Endothelial cell of umbilical vein (primary cell): ENCODE data around the gene CLDN2. TPM values are rescaled to one million over a fixed set of nuclear protein-coding genes. Genes with fewer than 3 reads are reported as not detected.

Experiments used
- BruUV-seq: library from RNA; stranded (reverse); fragments of 400-500 nt; replicated peaks from 2 replicates; lab custom pipeline; 2021; lab: Mats Ljungman, UMichigan
- CTCF ChIA-PET: fragments of 300-600, 350-600 bp; sonication (Branson Sonifier 250); formaldehyde crosslinking; loops from one replicate; lab custom pipeline; 2021; ENCODE audit warnings: antibody characterized with exemption, inconsistent platforms; lab: Charles Lee
- POLR2A ChIA-PET: fragments of 300-600, 350-600 bp; sonication (Branson Sonifier 250); formaldehyde crosslinking; loops from one replicate; lab custom pipeline; 2021; ENCODE audit warnings: antibody characterized with exemption, inconsistent platforms; lab: Charles Lee
- DNase-seq: peaks from one replicate; pipeline ENCODE4 v3.0.0-alpha.2; 2011; ENCODE audit warnings: low read depth, low spot score
- FAIRE-seq: peaks from 2 replicates; lab custom pipeline; 2011; peaks lifted over from hg19 to GRCh38; lab: Jason Lieb, UNC
- H2AFZ ChIP-seq: 2 replicates; pipeline ENCODE4 v1.6.0; 2012; ENCODE audit warnings: low read depth, low read length, control low read depth, inconsistent platforms
- H3K27ac ChIP-seq: 2 replicates; pipeline ENCODE4 v1.5.1; 2011; ENCODE audit warnings: low read depth, mild to moderate bottlenecking, control low read depth, low read length, moderate library complexity; ENCODE audit not compliant: insufficient read depth
- H3K27me3 ChIP-seq, 2 experiments: 2 replicates each; pipeline versions ENCODE4 v1.6.0 to v1.6.1; 2011; ENCODE audit warnings: low read length in 2 of 2, mixed read lengths in 1 of 2; ENCODE audit not compliant: control insufficient read depth in 2 of 2, insufficient read depth in 2 of 2
- H3K36me3 ChIP-seq, 2 experiments: 2 replicates in 1 of 2; 3 replicates in 1 of 2; pipeline ENCODE4 v1.5.1; 2011; ENCODE audit warnings: low read length in 2 of 2, mild to moderate bottlenecking in 1 of 2, moderate library complexity in 1 of 2; ENCODE audit not compliant: control insufficient read depth in 2 of 2, insufficient read depth in 2 of 2; ENCODE audit errors: extremely low read depth in 1 of 2
- H3K4me1 ChIP-seq: 3 replicates; pipeline ENCODE4 v1.5.1; 2011; ENCODE audit warnings: mild to moderate bottlenecking, low read length; ENCODE audit not compliant: control insufficient read depth, insufficient read depth; ENCODE audit errors: extremely low read depth
- H3K4me2 ChIP-seq: 2 replicates; pipeline ENCODE4 v1.6.1; 2011; ENCODE audit warnings: low read length, control low read depth, mixed read lengths; ENCODE audit not compliant: insufficient read depth
- H3K4me3 ChIP-seq, 3 experiments: fragments of 200-600 bp in 1 of 3; sonication (generic), shearing (Covaris generic) in 1 of 3; replicated peaks in 1 of 3; 2 replicates each; pipeline ENCODE4 v1.5.1; 2011 to 2016; ENCODE audit warnings: control low read depth in 3 of 3, low read length in 3 of 3, mild to moderate bottlenecking in 2 of 3, inconsistent platforms in 1 of 3, low read depth in 1 of 3, moderate library complexity in 1 of 3; ENCODE audit not compliant: insufficient read depth in 1 of 3
- H3K79me2 ChIP-seq: 2 replicates; pipeline ENCODE4 v1.6.0; 2012; ENCODE audit warnings: low read length, inconsistent platforms; ENCODE audit not compliant: control insufficient read depth, insufficient read depth
- H3K9ac ChIP-seq: replicated peaks from 2 replicates; pipeline ENCODE3; 2011; ENCODE audit warnings: low read length, control low read depth; ENCODE audit not compliant: insufficient read depth; ENCODE audit errors: extremely low read depth
- H3K9me1 ChIP-seq: replicated peaks from 3 replicates; pipeline ENCODE4 v1.6.0; 2011; ENCODE audit warnings: mild to moderate bottlenecking, low read length; ENCODE audit not compliant: control insufficient read depth, insufficient read depth; ENCODE audit errors: extremely low read depth
- H3K9me3 ChIP-seq: replicated peaks from 2 replicates; pipeline ENCODE4 v1.5.1; 2012; ENCODE audit warnings: low read length, inconsistent platforms; ENCODE audit not compliant: control insufficient read depth, insufficient read depth
- H4K20me1 ChIP-seq: replicated peaks from 2 replicates; pipeline ENCODE3; 2011; ENCODE audit warnings: mild to moderate bottlenecking, low read length; ENCODE audit not compliant: control insufficient read depth, insufficient read depth; ENCODE audit errors: extremely low read depth
- CTCF ChIP-seq, 2 donors: IDR thresholded peaks; 1 replicate in 1 of 2; 2 replicates in 1 of 2; pipeline ENCODE4 v1.5.1; 2011; ENCODE audit warnings: low read length in 2 of 2, mild to moderate bottlenecking in 2 of 2, moderate library complexity in 2 of 2, control low read depth in 1 of 2, inconsistent platforms in 1 of 2, low read depth in 1 of 2; ENCODE audit not compliant: insufficient read depth in 1 of 2; ENCODE audit errors: extremely low read depth in 1 of 2
- EZH2 ChIP-seq: IDR thresholded peaks from 2 replicates; pipeline ENCODE4 v1.6.1; 2012; ENCODE audit warnings: borderline replicate concordance, low read depth, mild to moderate bottlenecking, moderate library complexity, low read length, inconsistent platforms; ENCODE audit not compliant: severe bottlenecking
- FOS ChIP-seq: IDR thresholded peaks from 2 replicates; pipeline ENCODE4 v1.6.1; 2011; ENCODE audit warnings: mild to moderate bottlenecking, low read length, moderate library complexity, borderline replicate concordance; ENCODE audit not compliant: insufficient read depth
- GATA2 ChIP-seq: IDR thresholded peaks from 2 replicates; pipeline ENCODE4 v1.7.0; 2011; ENCODE audit warnings: low read depth, mild to moderate bottlenecking, moderate library complexity, mixed read lengths, low read length; ENCODE audit not compliant: insufficient read length, insufficient read depth
- JUN ChIP-seq: IDR thresholded peaks from 2 replicates; pipeline ENCODE4 v1.6.1; 2011; ENCODE audit warnings: borderline replicate concordance, low read depth; ENCODE audit not compliant: insufficient read length, insufficient read depth
- MAX ChIP-seq: IDR thresholded peaks from 2 replicates; pipeline ENCODE4 v1.6.1; 2011; ENCODE audit not compliant: insufficient read depth, insufficient read length
- MYC ChIP-seq: IDR thresholded peaks from one replicate; pipeline ENCODE4 v1.6.1; 2011; ENCODE audit warnings: mild to moderate bottlenecking, low read depth, low read length
- POLR2A ChIP-seq: IDR thresholded peaks from 2 replicates; pipeline ENCODE4 v1.6.1; 2012; ENCODE audit warnings: low read depth, mild to moderate bottlenecking, control low read depth, low read length
- POLR2AphosphoS5 ChIP-seq: IDR thresholded peaks from 2 replicates; pipeline ENCODE4 v1.6.1; 2012; ENCODE audit warnings: low read depth, mild to moderate bottlenecking, control low read depth, low read length, moderate library complexity; ENCODE audit not compliant: insufficient read depth
- dilution Hi-C: fragments of 300-500 bp; cut with MboI; formaldehyde crosslinking; loops from one replicate; pipeline ENCODE4 v1.15.0; 2019; ENCODE audit warnings: low sequenced_read_pairs; ENCODE audit not compliant: extremely low pct_ligation_motif_present
- intact Hi-C: fragments of 100-400 bp; cut with micrococcal nuclease; formaldehyde crosslinking; loops from one replicate; pipeline ENCODE4 v1.10.0; 2022
- polyA plus RNA-seq, 4 experiments: library from polyadenylated mRNA; depleted of rRNA in 3 of 4; stranded (reverse) in 3 of 4; unstranded in 1 of 4; fragments of >200 nt; gene quantifications; 2 replicates each; pipeline versions ENCODE4 v1.2.1 to v1.2.3, GENCODE V29; 2011 to 2012; ENCODE audit warnings: missing spikeins in 1 of 4
- total RNA-seq: library from RNA; stranded (reverse); gene quantifications from 2 replicates; pipeline ENCODE4 v1.2.3, GENCODE V29; 2021

The CLDN2 gene
- total and polyA plus RNA-seq, 2 donors (not counting 3 experiments of a cell fraction or from before 2014, with no cell fraction given): not detected

- no peak overlapping the region for H3K4me2 ChIP-seq
- intact Hi-C loops (no loop called here), dilution Hi-C loops (no loop called here)
- H3K4me3 ChIP-seq: no peak overlapping the region
- H2AFZ ChIP-seq: no peak overlapping the region
- H3K9me3 ChIP-seq: no peaks in the 10 kb centered on the region
- CTCF ChIA-PET: interaction anchor here (1.4 to 2.1 kb wide), 3 partner anchors 8 to 12 kb away, joined by 4 read pairs; no protein-coding TSS in a partner anchor
- no TSS peak for BruUV-seq
- POLR2A ChIA-PET: no interaction called here
- no peak overlapping the region for H3K9ac ChIP-seq
- no peaks in the 10 kb centered on the region for H3K36me3 ChIP-seq
- TF ChIP-seq FOS (no peak), CTCF (IDR thresholded peaks at IDR 0.05; ENCODE audit: extremely low read depth in 1 of 2, insufficient read depth in 1 of 2, low read depth in 1 of 2, low read length in 2 of 2) (no peak), MYC (no peak), JUN (no peak)
- H3K27me3 ChIP-seq: no peaks in the 10 kb centered on the region
- DNase-seq (no peak), FAIRE-seq (no peak)
- no peaks in the 10 kb centered on the region for H3K4me1 ChIP-seq
- no peaks in the 10 kb centered on the region for H3K79me2 ChIP-seq
- no peaks in the 10 kb centered on the region for H4K20me1 ChIP-seq
- no peaks in the 10 kb centered on the region for H3K9me1 ChIP-seq
- H3K27ac ChIP-seq: no peak overlapping the region
Observed at GRCh38 chrX:106905064-106905708, 15.0 kb upstream of the CLDN2 start.

GRCh38 chrX:106906361-106906760 is 13.8 kb upstream of the CLDN2 start:
- ChIA-PET POLR2A (no interaction called here), CTCF (interaction anchor here (1.2 to 1.7 kb wide), 3 partner anchors 9 to 11 kb away, joined by 3 to 4 read pairs (median 4); no protein-coding TSS in a partner anchor)
- Histone ChIP-seq H3K79me2 (no peaks in the 10 kb centered on the region), H3K36me3 (no peaks in the 10 kb centered on the region), H3K4me2 (no peak overlapping the region), H3K9me1 (no peaks in the 10 kb centered on the region), H3K27me3 (no peaks in the 10 kb centered on the region), H3K9me3 (no peaks in the 10 kb centered on the region), H3K4me1 (no peaks in the 10 kb centered on the region), H3K4me3 (no peak overlapping the region), H2AFZ (no peak overlapping the region), H4K20me1 (no peaks in the 10 kb centered on the region), H3K9ac (no peak overlapping the region), H3K27ac (no peak overlapping the region)
- no TSS peak for BruUV-seq
- intact Hi-C loops: no loop called here
- dilution Hi-C loops: no loop called here
- TF ChIP-seq MAX (no peak), POLR2A (no peak), EZH2 (no peak), POLR2AphosphoS5 (no peak), GATA2 (no peak), JUN (no peak), CTCF (IDR thresholded peaks at IDR 0.05; ENCODE audit: extremely low read depth in 1 of 2, insufficient read depth in 1 of 2, low read depth in 1 of 2, low read length in 2 of 2) (no peak), MYC (no peak), FOS (no peak)
- DNase-seq (peak; percentile 11), FAIRE-seq (no peak)
